HepG2 (cell line): ENCODE results near the gene ZNF175. TPM values are rescaled to one million over a fixed set of nuclear protein-coding genes. Genes with fewer than 3 reads are reported as not detected.

Source experiments
- ATRX ChIP-seq: sonication (generic); formaldehyde crosslinking; IDR thresholded peaks from 2 replicates; pipeline ENCODE4 v1.4.0; 2020; ENCODE audit warnings: missing genetic modification reagents, borderline replicate concordance
- CENPT ChIP-seq: sonication (generic); formaldehyde crosslinking; IDR thresholded peaks from 2 replicates; pipeline ENCODE4 v1.8.0; 2022; ENCODE audit warnings: low read depth, mild to moderate bottlenecking, moderate library complexity, missing genetic modification reagents
- EHMT2 ChIP-seq: fragments of 200-600 bp; sonication (generic); IDR thresholded peaks from 2 replicates; pipeline ENCODE4 v1.7.0; 2017; ENCODE audit warnings: antibody characterized with exemption, low read depth, low read length, borderline replicate concordance
- FOXA3 ChIP-seq: IDR thresholded peaks from 2 replicates; pipeline ENCODE4 v1.6.1; 2016; ENCODE audit warnings: missing genetic modification reagents, missing compliant biosample characterization
- HOXA3 ChIP-seq: sonication (generic); formaldehyde crosslinking; IDR thresholded peaks from 2 replicates; pipeline ENCODE4 v1.5.0; 2020; ENCODE audit warnings: missing genetic modification reagents
- MAZ ChIP-seq, 2 experiments: sonication (generic) in 1 of 2; formaldehyde crosslinking in 1 of 2; IDR thresholded peaks; 2 replicates each; pipeline versions ENCODE4 v1.5.0 to v1.6.1; 2012 to 2020; ENCODE audit warnings: low read depth in 2 of 2, mild to moderate bottlenecking in 2 of 2, borderline replicate concordance in 1 of 2, improper control_type of control experiment in 1 of 2, low read length in 1 of 2, missing genetic modification reagents in 1 of 2, moderate library complexity in 1 of 2
- NR2C2 ChIP-seq: sonication (generic); formaldehyde crosslinking; IDR thresholded peaks from 2 replicates; pipeline ENCODE4 v1.4.0; 2020; ENCODE audit warnings: missing genetic modification reagents, mild to moderate bottlenecking, moderate library complexity, borderline replicate concordance
- PHF21A ChIP-seq: sonication (generic); formaldehyde crosslinking; IDR thresholded peaks from 2 replicates; pipeline ENCODE4 v1.5.0; 2020; ENCODE audit warnings: mild to moderate bottlenecking, missing genetic modification reagents
- ZFP37 ChIP-seq: sonication (generic); formaldehyde crosslinking; IDR thresholded peaks from 2 replicates; pipeline ENCODE4 v1.4.0; 2020; ENCODE audit warnings: missing genetic modification reagents, borderline replicate concordance
- polyA plus RNA-seq, 8 experiments: library from polyadenylated mRNA; depleted of rRNA in 3 of 8; stranded (reverse) in 7 of 8; unstranded in 1 of 8; fragments of >200 nt; fragmentation: Illumina TruSeq in 4 of 8; extraction: Trizol in 4 of 8; gene quantifications; 2 replicates each; pipeline versions ENCODE4 v1.2.1 to v1.2.3, GENCODE V29; 2011 to 2016; ENCODE audit warnings: low read depth in 4 of 8, missing spikeins in 1 of 8, mixed read lengths in 1 of 8; ENCODE audit not compliant: insufficient read depth in 1 of 8
- total RNA-seq, 5 experiments: library from RNA; depleted of rRNA; stranded (reverse); fragments of >200 nt; fragmentation: Illumina TruSeq; extraction: Trizol; gene quantifications; 2 replicates each; pipeline ENCODE4 v1.2.3, GENCODE V29; 2016; ENCODE audit warnings: low read depth in 1 of 5
- TF ChIP-seq, protein P1 (sequence below), 2 experiments: fragments of 450-650 bp in 1 of 2; sonication (generic) in 1 of 2; formaldehyde crosslinking in 1 of 2; IDR thresholded peaks; 2 replicates each; pipeline versions ENCODE4 v1.6.1 to v1.8.0; 2016 to 2022; ENCODE audit warnings: antibody characterized with exemption in 1 of 2, mild to moderate bottlenecking in 1 of 2, missing genetic modification reagents in 1 of 2
- TF ChIP-seq, protein P2 (sequence below): sonication (generic); formaldehyde crosslinking; IDR thresholded peaks from 2 replicates; pipeline ENCODE4 v1.4.0; 2020; ENCODE audit warnings: missing genetic modification reagents
- TF ChIP-seq, protein P3 (sequence below): sonication (generic); formaldehyde crosslinking; IDR thresholded peaks from 2 replicates; pipeline ENCODE4; 2020; ENCODE audit warnings: missing genetic modification reagents, mild to moderate bottlenecking, borderline replicate concordance
- TF ChIP-seq, protein P4 (sequence below): sonication (generic); formaldehyde crosslinking; IDR thresholded peaks from 2 replicates; pipeline ENCODE4 v1.4.0; 2020; ENCODE audit warnings: missing genetic modification reagents

Gene ZNF175
- total and polyA plus RNA-seq, 2 of the 13 experiments (the other 11 are each of a cell fraction or from before 2014, with no cell fraction given), result 1.2 to 1.5 TPM

DNA sequence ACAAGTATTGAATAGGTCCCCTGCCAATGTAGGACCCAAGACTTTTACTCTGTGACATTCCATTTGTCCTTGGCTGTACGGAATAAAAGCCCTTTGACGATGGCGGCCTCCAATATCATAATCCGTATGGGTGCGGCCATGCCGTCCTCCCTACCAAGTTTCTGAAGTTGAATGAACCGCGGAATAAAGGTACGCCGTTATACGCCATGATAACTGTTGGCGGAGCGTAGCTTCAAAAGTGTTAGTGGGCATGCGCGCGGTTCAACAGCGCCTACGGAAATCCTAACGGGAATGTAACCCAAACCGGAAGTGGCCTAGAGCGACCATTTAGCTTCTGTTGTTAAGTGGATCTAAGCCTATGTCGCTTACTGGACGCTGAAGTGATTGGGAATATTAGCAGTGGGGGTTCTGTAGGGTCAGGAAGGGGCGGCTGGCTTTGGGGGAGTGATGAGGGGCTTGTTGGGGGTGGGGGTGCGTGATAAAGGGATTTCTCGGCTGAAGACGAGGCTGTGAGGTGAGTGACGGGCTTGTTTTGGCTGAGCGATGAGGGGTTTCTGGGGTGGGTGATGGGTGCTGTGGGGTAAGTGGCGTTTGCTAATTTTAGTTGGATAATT, at the start of gene ZNF175 (continued):
- TF ChIP-seq, protein P1, sequence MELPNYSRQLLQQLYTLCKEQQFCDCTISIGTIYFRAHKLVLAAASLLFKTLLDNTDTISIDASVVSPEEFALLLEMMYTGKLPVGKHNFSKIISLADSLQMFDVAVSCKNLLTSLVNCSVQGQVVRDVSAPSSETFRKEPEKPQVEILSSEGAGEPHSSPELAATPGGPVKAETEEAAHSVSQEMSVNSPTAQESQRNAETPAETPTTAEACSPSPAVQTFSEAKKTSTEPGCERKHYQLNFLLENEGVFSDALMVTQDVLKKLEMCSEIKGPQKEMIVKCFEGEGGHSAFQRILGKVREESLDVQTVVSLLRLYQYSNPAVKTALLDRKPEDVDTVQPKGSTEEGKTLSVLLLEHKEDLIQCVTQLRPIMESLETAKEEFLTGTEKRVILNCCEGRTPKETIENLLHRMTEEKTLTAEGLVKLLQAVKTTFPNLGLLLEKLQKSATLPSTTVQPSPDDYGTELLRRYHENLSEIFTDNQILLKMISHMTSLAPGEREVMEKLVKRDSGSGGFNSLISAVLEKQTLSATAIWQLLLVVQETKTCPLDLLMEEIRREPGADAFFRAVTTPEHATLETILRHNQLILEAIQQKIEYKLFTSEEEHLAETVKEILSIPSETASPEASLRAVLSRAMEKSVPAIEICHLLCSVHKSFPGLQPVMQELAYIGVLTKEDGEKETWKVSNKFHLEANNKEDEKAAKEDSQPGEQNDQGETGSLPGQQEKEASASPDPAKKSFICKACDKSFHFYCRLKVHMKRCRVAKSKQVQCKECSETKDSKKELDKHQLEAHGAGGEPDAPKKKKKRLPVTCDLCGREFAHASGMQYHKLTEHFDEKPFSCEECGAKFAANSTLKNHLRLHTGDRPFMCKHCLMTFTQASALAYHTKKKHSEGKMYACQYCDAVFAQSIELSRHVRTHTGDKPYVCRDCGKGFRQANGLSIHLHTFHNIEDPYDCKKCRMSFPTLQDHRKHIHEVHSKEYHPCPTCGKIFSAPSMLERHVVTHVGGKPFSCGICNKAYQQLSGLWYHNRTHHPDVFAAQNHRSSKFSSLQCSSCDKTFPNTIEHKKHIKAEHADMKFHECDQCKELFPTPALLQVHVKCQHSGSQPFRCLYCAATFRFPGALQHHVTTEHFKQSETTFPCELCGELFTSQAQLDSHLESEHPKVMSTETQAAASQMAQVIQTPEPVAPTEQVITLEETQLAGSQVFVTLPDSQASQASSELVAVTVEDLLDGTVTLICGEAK (IDR thresholded peaks at IDR 0.05), result 0 out of 2 replicates have a peak, but pooled peaks have one; percentile 8
- TF ChIP-seq, protein P1 (CRISPR knock-in tag; IDR thresholded peaks at IDR 0.05), result peak; percentile 33; the same call in 1 of the 2 replicates
- TF ChIP-seq MAZ (IDR thresholded peaks at IDR 0.05; ENCODE audit: borderline replicate concordance, low read depth, low read length), result no peak
- TF ChIP-seq MAZ (CRISPR knock-in tag; IDR thresholded peaks at IDR 0.05; ENCODE audit: low read depth), result no peak
- no peak for TF ChIP-seq CENPT (CRISPR knock-in tag)
- TF ChIP-seq ATRX (CRISPR knock-in tag), result no peak
- TF ChIP-seq, protein P2, sequence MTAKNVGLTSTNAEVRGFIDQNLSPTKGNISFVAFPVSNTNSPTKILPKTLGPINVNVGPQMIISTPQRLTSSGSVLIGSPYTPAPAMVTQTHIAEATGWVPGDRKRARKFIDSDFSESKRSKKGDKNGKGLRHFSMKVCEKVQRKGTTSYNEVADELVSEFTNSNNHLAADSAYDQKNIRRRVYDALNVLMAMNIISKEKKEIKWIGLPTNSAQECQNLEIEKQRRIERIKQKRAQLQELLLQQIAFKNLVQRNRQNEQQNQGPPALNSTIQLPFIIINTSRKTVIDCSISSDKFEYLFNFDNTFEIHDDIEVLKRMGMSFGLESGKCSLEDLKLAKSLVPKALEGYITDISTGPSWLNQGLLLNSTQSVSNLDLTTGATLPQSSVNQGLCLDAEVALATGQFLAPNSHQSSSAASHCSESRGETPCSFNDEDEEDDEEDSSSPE (CRISPR knock-in tag), result 0 out of 2 replicates have a peak, but pooled peaks have one; percentile 27
- TF ChIP-seq HOXA3 (CRISPR knock-in tag), result peak; percentile 85
- TF ChIP-seq, protein P3, sequence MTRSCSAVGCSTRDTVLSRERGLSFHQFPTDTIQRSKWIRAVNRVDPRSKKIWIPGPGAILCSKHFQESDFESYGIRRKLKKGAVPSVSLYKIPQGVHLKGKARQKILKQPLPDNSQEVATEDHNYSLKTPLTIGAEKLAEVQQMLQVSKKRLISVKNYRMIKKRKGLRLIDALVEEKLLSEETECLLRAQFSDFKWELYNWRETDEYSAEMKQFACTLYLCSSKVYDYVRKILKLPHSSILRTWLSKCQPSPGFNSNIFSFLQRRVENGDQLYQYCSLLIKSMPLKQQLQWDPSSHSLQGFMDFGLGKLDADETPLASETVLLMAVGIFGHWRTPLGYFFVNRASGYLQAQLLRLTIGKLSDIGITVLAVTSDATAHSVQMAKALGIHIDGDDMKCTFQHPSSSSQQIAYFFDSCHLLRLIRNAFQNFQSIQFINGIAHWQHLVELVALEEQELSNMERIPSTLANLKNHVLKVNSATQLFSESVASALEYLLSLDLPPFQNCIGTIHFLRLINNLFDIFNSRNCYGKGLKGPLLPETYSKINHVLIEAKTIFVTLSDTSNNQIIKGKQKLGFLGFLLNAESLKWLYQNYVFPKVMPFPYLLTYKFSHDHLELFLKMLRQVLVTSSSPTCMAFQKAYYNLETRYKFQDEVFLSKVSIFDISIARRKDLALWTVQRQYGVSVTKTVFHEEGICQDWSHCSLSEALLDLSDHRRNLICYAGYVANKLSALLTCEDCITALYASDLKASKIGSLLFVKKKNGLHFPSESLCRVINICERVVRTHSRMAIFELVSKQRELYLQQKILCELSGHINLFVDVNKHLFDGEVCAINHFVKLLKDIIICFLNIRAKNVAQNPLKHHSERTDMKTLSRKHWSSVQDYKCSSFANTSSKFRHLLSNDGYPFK (CRISPR knock-in tag), result no peak
- peak; percentile 83 for TF ChIP-seq NR2C2
- TF ChIP-seq PHF21A (CRISPR knock-in tag), result no peak
- TF ChIP-seq EHMT2, result peak; percentile 90
- TF ChIP-seq, protein P4, sequence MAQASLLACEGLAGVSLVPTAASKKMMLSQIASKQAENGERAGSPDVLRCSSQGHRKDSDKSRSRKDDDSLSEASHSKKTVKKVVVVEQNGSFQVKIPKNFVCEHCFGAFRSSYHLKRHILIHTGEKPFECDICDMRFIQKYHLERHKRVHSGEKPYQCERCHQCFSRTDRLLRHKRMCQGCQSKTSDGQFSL, result no peak
- no peak for TF ChIP-seq ZFP37
- 0 out of 2 replicates have a peak, but pooled peaks have one; percentile 17 for TF ChIP-seq FOXA3 (CRISPR knock-in tag)
